GM18951 (cell line): ENCODE data around the gene TMEM163.

ENCODE experiments used
- POLR2A ChIP-seq: IDR thresholded peaks from 4 replicates; pipeline ENCODE4 v1.6.1; 2011; ENCODE audit warnings: mild to moderate bottlenecking; ENCODE audit not compliant: insufficient read length, insufficient read depth; ENCODE audit errors: extremely low read depth
- in situ Hi-C: fragments of 300-500 bp; cut with MboI; formaldehyde crosslinking; loops from one replicate; pipeline ENCODE4 v1.12.0; 2022; ENCODE audit warnings: low sequenced_read_pairs, mixed read lengths, inconsistent platforms; ENCODE audit not compliant: unreplicated experiment

Gene TMEM163

DNA sequence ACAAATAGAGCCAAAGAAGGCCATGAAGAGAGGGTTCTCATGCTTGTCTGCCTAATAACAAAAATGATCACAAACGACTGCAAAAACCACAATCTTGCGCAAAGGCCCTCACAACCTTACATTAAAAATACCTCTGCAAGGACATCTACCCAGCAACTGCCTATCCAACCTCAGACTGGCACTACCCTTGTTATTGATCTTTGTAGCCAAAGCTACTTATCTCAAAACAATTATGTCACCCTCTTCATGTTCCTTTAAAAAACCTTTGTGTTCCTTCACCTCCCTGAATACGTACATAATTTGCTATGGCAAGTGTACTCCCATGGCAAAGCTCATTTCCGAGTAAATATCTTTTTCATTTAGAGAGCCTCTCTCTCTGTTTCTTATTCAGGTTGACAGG, 44.1 kb downstream of the TMEM163 start:
- TF ChIP-seq POLR2A = no peak
- in situ Hi-C loops = no loop called here

DNA sequence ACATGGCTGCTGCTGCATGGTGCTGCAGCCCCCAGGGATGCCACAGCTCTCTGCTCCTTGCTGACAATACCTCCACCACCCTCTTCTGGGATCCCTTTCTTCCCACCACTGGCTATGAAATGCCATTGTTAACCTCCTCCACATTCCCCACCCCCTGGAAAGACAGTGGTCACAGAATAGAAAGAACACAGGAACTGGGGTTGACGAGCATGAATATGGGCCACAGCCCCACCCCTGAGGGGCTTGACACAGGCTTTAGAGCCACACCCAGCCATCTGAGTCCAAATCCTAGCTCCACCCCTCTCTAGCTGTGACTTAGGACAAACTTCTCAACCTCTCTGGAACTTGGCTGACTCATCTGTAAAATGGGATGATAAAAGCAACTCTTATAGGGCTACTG, 47.3 kb downstream of the TMEM163 start:
- no peak for TF ChIP-seq POLR2A
- in situ Hi-C loops = no loop called here

DNA sequence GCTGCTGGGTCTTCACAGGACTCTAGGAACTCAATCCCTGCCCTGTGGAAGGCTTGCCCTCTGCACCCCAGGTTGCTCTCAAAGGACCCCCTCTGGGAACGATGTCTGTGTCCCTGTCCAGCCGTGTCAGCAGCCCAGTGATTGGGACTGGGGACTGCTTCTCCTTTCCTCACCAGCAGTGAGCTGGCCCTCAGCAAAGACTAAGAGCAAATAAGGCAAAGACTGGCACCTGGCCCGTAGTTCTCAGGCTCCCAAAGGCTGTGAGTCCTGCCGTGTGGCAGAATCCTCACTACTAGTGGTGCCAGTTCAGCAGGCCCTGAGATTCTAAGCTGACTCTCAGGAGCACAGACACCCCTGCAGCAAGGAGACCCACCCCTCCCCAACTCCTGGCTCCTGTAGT, 47.8 kb downstream of the TMEM163 start:
- in situ Hi-C loops = no loop called here
- no peak for TF ChIP-seq POLR2A

DNA sequence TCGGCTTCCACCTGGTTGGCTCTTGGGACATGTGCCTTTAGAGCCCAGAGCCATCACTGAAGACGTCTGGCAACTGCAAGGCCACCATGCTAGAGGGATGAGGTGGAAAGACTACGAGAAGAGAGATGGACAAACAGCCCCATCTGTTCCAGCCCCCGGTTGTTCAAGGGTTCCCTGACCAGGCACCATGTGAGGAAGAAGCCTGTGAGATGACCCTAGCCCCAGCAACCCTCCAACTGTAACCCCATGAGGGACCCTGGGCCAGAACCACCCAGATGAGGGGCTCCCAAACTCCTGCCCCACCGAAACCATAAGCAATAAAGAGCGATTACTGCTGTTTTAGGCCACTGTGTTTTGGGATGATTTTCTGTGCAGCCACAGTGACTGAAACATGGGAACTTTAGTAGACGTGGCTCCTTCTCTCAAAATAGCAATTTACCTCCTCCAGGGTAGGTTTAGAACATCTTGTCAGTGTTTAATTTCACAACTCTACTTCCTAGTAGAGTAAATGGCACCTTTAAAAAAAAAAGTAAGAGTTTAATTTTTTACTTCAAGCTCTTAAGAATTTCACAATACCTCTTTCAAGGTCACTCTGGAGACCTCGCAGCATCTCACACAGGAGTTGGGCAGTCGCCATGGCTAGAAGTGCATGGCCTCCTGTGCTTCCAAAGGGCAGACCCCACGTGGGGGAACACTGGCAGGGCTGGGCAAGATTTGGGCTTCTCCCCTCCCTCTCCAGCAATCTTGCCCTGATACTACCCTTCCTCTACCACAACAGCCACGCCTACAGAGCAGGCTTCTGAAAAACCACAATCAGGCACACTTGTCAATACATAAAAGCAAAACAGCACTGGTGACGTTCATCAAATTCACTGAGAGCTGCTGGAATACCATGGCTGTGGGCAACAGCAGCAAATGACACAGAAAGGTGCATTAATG, 48.8 kb downstream of the TMEM163 start:
- no peak for TF ChIP-seq POLR2A
- in situ Hi-C loops = no loop called here

DNA sequence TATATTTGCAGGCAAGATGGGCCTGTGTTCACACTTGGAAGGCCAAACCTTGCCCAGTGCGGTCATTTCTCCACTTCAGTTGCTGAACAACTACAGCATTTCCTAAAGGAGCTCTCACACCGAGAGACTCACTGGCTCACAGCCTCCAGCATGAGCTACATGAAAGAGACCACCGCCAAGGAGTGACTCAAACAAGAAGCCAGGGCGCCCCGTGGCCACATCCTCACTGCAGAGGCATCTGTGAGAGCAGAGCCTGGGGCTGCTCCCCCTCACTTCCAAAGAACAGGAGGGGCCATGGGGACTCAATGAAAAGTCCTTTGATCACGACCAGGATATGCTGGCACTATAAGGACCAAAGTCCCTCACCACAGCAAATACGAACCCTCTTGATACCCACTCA, 50.0 kb downstream of the TMEM163 start:
- no peak for TF ChIP-seq POLR2A
- in situ Hi-C loops = no loop called here

DNA sequence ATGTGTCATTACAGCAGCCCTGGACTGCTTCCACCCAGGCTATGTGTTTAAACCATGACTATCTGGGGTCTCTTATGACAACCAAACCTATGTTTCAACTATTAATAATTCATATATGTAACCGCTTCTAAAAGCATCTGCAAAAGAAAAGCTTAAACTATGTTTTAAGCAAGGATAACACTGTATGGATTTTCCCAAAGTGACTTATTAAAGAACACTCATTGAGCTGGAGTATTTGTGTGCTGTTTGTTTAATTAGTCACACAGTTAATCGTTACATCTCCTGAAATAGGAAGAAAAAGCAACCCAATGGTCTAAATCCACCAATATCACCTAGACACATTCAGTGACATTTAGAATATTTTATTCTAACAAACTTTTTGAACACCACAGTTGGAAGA, 51.3 kb downstream of the TMEM163 start:
- in situ Hi-C loops = no loop called here
- no peak for TF ChIP-seq POLR2A

DNA sequence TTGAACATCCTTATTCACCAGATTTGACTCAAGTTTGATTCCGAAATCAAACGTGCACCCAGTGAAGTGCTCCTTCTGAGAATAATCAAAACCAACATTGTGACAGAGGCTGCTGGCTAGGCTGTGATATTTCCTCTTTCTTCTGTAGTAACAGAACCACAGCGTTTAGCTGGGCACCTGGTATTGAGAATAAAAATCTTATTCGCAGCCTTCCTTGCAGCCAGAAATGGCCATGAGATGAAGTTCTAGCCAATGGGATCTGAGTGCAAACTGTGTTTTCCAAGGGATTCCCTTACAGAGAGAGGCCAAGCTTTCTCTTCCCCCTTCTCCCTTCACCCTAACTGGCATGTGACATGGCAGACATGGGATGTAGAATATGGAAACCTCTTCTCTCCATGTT, 51.7 kb downstream of the TMEM163 start:
- no peak for TF ChIP-seq POLR2A
- in situ Hi-C loops = no loop called here

DNA sequence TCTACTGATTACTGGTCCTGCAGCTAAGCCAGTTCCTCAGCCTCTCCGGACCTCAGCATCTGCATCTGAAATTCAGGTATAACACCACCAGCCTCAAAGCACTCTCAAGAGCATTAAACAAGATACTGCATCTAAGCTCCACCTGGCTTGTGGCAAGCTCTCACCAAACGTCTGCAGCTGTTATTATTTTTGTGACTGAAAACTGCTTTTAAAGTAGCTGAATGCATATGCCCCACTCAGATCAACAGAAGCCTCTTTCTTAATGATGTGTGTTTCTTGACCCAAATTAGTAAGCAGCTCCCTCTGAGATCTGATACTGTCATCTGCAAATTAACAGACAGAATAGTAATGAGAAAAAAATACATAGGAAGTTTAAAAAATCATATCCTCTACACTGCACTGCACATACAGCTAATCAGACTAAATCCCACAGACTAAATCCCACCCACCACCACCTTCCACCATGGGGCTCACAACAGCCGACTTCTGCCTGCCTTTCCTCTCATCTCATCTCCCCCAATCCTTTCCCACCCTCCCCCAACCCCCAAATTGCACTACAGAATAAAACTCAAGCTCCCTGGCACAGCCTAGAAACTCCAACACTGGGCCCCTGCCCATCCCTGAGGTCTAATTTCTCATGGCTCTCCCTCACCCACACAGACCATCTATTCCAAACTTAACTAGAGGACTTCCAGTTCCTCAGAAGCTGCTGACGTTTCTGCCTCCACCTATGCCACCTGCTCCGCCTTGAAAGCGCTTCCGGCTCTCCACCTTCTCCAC, 52.9 kb downstream of the TMEM163 start:
- TF ChIP-seq POLR2A = no peak
- in situ Hi-C loops = no loop called here

DNA sequence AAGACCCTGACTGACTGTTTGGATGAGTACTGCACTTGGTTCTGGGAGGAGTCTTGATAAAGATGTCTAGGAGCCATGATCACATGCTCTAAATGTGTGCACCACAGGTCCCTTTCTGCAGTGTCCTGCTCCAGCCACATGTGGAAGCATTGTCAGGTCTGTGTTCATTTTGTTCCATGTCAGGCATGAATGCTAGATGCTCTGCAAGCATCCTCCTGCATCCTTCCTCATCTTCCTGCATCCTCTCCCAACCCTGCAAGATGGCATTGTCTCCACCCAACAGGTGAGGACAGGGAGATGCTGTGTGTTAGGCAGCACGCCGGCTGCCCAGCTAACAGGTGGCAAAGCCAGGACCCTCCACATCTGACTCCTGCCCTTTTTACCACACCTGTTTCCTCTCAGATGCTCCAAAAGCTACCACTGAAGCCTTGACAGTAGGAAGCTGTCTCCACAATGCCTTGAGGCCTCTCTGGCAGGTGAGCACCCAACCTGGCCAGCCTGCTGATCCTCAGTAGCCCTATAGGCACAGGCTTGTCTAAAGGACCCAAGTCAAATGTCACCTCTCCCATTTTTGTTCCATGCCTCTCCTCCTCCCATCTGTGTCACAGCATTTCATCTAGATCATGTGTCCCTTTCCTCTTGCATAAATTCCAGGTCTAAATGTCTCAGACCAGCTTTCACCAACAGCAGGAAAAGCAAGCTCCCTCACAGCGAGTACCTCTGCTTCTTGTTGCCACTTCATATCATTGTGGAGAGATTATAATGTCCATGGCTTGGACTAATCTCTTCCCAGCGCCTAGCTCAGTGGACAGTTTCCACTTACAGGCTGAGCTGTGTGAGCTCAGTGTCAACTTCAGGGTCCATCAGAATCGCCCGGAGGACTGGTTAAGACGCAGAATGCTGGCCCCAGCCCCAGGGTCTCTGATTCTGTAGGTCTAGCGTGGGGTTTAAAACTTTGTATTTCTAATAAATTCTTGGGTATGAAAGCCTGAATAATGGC, 55.0 kb downstream of the TMEM163 start:
- in situ Hi-C loops = no loop called here
- no peak for TF ChIP-seq POLR2A

DNA sequence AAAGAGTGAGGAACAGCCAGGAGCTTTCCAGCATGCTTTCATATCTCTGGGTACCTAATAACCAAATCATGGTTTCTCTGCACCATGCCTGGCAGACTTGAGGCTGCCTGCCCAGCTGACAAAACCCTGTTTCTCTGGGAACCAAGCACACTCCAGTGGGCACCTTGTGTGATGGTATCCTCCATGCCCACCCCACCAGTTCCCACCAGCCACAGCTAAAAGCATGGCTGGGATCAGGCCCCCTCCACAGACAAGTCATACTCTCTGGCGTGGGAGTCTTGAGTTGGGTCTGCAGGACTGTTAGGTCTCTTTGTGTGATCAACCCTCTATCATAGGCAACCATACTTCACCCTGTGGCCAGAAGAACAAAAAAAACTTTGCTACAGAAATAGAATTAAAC, 56.0 kb downstream of the TMEM163 start:
- in situ Hi-C loops = no loop called here
- no peak for TF ChIP-seq POLR2A

DNA sequence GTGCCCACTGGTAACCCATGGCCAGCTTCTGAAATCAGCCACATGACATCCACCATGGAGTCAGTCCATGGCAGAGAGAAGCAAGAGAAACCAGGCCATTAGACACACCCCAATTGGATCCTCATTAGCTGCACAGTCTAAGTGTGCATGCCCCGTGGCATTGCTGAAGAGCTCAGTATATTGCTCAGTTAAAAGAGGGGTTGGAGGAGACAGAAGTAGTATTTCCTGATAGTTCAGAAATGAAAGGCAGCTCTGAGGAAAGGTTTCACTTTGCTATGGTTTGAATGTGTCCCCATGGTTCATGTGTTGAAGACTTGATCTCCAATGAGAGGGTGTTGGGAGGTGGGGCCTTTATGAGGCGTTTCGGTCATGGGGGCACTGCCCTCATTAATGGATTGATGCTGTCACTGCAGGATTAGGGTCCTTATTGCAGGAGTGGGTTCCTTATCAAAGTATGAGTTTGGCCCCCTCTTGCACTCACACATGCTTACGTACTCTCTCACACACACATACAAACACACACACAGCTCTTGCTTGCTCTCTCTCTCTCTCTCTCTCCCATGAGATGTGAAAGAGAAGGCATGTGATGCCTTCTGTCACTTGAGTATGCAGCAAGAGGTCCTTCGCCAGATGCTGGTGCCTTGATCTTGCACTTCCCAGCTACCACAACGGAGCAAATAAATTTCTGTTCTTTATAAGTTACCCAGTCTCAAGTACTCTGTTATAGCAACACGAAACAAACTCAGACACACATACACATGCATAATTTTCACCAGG, 58.0 kb downstream of the TMEM163 start:
- in situ Hi-C loops = no loop called here

DNA sequence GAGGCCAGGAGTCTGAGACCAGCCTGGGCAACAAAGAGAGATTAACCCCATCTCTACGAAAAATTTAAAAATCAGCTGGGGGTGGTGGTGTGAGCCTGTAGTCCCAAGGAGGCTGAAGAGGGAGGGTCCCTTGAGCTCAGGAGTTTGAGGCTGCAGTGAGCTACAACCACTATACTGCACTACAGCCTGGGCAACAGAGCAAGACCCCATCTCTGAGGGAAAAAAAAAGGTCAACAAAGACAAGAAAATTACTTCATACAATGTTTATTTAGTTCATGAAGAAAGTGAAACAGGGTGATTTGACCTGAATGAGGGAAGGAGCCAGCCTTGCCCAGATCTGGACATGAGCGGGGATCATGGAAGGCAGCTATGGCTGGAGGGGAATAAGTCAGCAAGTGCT, 59.1 kb downstream of the TMEM163 start:
- no peak for TF ChIP-seq POLR2A
- in situ Hi-C loops = no loop called here

More for the DNA sequence above, 58.0 kb downstream of the TMEM163 start:
- TF ChIP-seq POLR2A = no peak
